Measurements from ENCODE around the gene ZDHHC11B.
"Not testable (repeated sequence)": the region's sequence is repeated elsewhere in the genome, so short reads cannot be mapped to it uniquely, and the experiment has no call there.

- TF ChIP-seq, protein P1, sequence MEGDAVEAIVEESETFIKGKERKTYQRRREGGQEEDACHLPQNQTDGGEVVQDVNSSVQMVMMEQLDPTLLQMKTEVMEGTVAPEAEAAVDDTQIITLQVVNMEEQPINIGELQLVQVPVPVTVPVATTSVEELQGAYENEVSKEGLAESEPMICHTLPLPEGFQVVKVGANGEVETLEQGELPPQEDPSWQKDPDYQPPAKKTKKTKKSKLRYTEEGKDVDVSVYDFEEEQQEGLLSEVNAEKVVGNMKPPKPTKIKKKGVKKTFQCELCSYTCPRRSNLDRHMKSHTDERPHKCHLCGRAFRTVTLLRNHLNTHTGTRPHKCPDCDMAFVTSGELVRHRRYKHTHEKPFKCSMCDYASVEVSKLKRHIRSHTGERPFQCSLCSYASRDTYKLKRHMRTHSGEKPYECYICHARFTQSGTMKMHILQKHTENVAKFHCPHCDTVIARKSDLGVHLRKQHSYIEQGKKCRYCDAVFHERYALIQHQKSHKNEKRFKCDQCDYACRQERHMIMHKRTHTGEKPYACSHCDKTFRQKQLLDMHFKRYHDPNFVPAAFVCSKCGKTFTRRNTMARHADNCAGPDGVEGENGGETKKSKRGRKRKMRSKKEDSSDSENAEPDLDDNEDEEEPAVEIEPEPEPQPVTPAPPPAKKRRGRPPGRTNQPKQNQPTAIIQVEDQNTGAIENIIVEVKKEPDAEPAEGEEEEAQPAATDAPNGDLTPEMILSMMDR (IDR thresholded peaks at IDR 0.05), result not testable (repeated sequence)
- TF ChIP-seq EP300 (IDR thresholded peaks at IDR 0.05); POLR2A (IDR thresholded peaks at IDR 0.05; ENCODE audit: low read depth); POLR2AphosphoS5 (IDR thresholded peaks at IDR 0.05): not testable (repeated sequence)
These were observed 67.8 kb downstream of the ZDHHC11B start for GRCh38 chr5:716740-717139.

All from esophagus muscularis mucosa (tissue), 4 donors.